GM13976 (cell line): Measurements from ENCODE around the gene CELF5.

ENCODE experiments used
- DNase-seq: peaks from one replicate; pipeline ENCODE4 v3.0.0; 2012; ENCODE audit warnings: low spot score
- in situ Hi-C: fragments of 300-500 bp; cut with MboI; formaldehyde crosslinking; loops from one replicate; pipeline ENCODE4 v1.12.0; 2022; ENCODE audit warnings: low sequenced_read_pairs, mixed read lengths, inconsistent platforms; ENCODE audit not compliant: unreplicated experiment
- TF ChIP-seq, protein P1 (sequence below): IDR thresholded peaks from 2 replicates; pipeline ENCODE4 v1.5.1; 2012; ENCODE audit warnings: borderline replicate concordance, mild to moderate bottlenecking; ENCODE audit not compliant: insufficient read depth; ENCODE audit errors: extremely low read depth, missing control alignments, control extremely low read depth

CELF5 gene

DNA sequence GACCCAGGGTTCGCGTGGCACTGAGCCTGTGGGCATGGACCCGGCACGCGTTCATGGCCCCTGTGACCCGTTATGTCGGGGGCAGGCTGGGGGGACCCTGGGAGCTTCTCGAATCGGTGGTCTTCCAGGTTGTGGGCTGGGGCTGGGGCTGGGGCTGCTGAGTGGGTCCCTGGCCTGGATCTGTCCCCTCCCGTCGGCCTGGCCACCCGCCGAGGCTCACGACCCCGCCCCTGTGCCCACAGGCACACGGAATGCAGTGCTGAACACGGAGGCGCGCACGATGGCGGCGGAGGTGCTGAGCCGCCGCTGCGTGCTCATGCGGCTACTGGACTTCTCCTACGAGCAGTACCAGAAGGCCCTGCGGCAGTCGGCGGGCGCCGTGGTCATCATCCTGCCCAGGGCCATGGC is 32.2 kb upstream of the CELF5 start:
- DNase-seq, result no peak
- in situ Hi-C loops, result no loop called here
- TF ChIP-seq, protein P1, sequence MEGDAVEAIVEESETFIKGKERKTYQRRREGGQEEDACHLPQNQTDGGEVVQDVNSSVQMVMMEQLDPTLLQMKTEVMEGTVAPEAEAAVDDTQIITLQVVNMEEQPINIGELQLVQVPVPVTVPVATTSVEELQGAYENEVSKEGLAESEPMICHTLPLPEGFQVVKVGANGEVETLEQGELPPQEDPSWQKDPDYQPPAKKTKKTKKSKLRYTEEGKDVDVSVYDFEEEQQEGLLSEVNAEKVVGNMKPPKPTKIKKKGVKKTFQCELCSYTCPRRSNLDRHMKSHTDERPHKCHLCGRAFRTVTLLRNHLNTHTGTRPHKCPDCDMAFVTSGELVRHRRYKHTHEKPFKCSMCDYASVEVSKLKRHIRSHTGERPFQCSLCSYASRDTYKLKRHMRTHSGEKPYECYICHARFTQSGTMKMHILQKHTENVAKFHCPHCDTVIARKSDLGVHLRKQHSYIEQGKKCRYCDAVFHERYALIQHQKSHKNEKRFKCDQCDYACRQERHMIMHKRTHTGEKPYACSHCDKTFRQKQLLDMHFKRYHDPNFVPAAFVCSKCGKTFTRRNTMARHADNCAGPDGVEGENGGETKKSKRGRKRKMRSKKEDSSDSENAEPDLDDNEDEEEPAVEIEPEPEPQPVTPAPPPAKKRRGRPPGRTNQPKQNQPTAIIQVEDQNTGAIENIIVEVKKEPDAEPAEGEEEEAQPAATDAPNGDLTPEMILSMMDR, result no peak

DNA sequence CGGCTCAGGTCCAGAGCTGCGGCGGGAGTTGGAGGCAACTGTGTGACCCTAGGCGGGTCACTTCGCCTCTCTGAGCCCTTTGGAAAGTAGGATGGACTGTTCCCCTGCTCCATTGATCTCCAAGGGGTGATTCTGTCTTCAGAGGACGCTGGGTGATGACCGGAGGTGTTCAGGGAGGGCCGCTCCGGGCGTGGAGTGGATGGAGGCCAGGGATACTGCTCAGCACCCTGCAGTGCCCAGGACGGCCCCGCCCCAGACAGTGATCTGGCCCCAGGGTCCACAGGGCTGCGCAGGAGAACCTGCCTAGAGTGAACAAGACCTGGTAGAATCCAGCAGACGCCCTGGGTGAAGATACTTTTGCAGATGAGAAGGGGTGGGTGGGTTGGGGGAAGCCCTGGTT is 31.8 kb upstream of the CELF5 start:
- in situ Hi-C loops, result no loop called here
- TF ChIP-seq, protein P1, result no peak
- DNase-seq, result no peak

DNA sequence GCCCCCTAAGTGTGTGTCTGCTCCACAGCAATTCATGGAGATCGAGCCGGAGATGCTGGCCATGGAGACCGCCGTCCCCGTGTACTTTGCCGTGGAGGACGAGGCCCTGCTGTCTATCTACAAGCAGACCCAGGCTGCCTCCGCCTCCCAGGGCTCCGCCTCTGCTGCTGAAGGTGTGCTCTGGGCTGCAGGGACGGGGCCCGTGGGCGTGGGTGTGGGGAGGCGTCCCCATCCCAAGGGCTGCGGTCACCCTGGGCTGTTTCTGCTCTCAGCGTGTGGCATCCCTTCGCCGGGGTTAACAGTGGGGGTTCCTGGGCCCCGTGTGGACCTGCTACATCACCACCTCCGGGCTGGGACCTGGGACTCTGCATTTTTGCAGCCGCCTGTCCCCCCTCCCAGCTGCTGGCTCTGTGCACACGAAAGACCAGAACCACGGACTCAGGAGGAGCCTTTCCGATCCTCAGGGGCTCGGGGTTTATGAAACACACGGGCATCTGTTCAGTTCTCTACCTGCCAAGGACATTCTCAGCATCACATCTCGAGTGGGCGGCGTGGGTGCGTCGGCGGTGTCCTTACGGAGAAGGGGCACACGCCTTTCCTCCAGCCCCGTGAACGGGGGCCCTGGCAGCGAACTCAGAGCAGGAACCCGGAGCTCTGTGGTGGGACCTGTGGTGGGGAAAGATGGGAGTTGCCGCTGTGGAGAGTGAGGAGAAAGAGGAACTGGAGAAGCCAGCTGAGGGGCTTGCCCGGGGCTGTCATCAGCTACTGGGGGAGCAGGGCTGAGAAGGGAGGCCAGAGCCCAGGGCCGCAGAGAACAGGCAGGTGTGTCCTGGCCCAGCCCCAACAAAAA is 31.0 kb upstream of the CELF5 start:
- DNase-seq, result no peak
- in situ Hi-C loops, result no loop called here
- TF ChIP-seq, protein P1, result no peak

DNA sequence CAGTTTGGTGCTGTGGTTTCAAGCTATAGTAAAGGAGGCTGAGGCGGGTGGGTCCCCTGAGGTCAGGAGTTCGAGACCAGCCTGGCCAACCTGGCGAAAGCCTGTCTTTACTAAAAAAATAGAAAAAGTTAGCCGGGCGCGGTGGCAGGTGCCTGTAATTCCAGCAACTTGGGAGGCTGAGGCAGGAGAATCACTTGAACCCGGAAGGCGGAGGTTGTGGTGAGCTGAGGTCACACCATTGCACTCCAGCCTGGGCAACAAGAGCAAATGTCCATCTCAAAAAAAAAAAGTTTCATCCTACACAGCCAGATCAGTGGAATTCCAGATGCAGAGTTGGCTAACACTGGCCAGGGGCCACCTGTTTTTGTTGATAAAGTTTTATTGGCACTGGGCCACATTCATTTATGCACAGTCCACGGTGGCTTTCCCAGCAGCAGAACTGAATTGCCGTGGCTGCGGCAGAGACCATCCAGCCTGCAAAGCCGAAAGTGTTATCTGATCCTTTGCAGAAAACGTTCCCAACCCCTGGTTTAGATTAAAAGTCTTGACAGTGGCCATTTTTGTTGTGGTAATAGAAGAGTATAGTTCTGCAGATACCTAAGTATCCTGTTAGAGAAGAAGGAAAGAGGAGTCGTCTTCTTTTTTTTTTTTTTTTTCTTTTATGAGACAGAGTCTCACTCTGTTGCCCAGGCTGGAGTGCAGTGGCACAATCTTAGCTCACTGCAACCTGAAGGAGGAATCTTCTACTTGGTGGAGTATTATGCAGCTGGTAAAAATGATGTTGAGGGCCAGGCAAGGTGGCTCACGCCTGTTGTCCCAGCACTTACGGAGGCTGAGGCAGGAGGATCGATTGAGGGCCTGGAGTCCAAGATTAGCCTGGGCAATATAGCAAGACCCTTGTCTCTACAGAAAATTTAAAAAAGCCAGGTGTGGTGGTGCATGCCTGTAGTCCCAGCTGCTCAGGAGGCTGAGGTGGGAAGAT is 30.1 kb upstream of the CELF5 start:
- TF ChIP-seq, protein P1, result no peak
- DNase-seq, result no peak
- in situ Hi-C loops, result no loop called here

DNA sequence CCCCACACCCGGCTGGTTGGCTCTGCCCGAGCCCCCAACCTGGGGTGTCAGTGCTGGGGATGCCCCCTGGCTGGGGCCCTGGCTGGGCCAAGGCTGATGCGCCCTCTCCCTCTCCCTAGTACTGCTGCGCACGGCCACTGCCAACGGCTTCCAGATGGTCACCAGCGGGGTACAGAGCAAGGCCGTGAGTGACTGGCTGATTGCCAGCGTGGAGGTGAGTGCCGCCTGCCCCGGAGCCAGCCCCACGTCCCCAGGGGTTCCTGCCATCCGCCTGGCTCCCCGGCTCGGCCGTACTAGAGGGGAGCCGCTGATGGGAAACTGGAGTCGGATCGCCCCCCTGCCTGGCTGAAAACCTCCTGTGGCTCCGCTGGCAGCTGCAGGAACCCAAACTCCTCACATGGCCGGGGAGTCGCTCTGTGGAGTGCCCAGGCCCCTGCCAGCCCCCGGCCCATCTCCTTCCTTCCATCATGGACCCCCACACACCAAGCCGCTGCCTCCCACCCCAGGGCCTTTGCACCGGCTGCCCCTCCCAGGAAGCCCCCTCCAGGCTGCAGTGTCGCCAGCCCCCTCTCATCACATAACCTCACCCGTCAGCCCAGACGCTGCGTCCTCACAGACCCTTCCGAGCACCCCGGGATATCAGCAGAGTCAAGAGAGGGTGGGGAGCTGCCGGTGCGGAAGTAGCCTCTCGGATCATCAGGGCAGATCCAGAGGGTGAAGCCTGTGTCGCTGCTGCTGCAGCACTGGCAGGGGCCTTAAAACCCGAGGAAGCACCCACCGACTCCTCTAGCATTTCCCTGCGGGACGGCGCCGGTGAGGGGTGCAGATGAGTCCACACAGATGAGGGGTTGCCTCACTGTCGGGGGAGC is 28.2 kb upstream of the CELF5 start:
- TF ChIP-seq, protein P1, result no peak
- in situ Hi-C loops, result no loop called here
- DNase-seq, result no peak

DNA sequence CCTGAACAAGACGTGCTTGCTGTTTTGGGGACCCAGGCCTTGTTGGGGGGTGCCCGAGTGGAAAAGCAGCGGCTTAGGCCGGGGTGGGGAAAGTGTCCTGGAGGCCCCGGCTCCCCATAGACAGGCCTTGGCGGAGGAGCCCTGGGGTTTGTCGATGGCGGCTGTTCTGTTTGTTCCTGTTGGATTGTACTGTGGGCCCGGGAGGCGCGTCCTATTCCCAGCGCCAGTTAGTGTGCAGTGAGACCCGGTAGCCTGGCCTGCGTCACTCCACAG is 27.6 kb upstream of the CELF5 start:
- DNase-seq, result no peak
- in situ Hi-C loops, result no loop called here
- TF ChIP-seq, protein P1, result no peak
